C4-2B (cell line): ENCODE results near the gene MPHOSPH9.
"Not testable (repeated sequence)": the region's sequence is repeated elsewhere in the genome, so short reads cannot be mapped to it uniquely, and the experiment has no call there.

Experiments used
- CTCF ChIP-seq: fragments of 450-650 bp; conservative IDR thresholded peaks from 2 replicates; pipeline ENCODE4 v1.5.1; 2017; ENCODE audit warnings: mild to moderate bottlenecking
- ZFX ChIP-seq: fragments of 450-650 bp; IDR thresholded peaks from 2 replicates; pipeline ENCODE4 v1.6.1; 2017

DNA sequence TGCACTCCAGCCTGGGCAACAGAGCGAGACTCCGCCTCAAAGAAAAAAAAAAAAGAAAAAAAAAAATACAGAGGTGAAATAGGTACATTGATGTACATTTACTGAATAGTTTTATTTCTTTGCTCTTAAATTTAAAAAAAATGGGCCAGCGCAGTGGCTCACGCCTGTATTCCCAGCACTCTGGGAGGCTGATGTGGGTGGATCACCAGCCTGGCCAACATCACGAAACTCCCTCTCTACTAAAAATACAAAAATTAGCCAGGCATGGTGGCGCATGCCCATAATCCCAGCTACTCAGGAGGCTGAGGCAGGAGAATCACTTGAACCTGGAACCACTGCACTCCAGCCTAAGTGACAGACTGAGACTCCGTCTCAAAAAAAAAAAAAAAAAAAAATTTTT, 25.1 kb downstream of the MPHOSPH9 start:
- not testable (repeated sequence) for TF ChIP-seq CTCF, ZFX
